Thyroid gland (tissue), 4 donors: ENCODE measurements around the gene ADRA2C. TPM values are rescaled to one million over a fixed set of nuclear protein-coding genes. Genes with fewer than 3 reads are reported as not detected.

Source experiments
- DNase-seq, 2 donors: peaks; one replicate each; pipeline ENCODE4 v3.0.0-alpha.2; 2019
- H3K27ac ChIP-seq, 3 donors: fragments of 200-600 bp; sonication (generic); 1 replicate in 2 of 3; 2 replicates in 1 of 3; pipeline ENCODE4 v1.5.1; 2016 to 2019; ENCODE audit warnings: mild to moderate bottlenecking in 1 of 3, moderate library complexity in 1 of 3
- H3K27me3 ChIP-seq: fragments of 200-600 bp; sonication (generic); one replicate; pipeline ENCODE4 v1.5.1; 2019
- H3K36me3 ChIP-seq, 2 donors: fragments of 200-600 bp; sonication (generic); one replicate each; pipeline ENCODE4 v1.5.1; 2016 to 2019
- H3K4me1 ChIP-seq, 2 donors: fragments of 200-600 bp; sonication (generic); one replicate each; pipeline ENCODE4 v1.5.1; 2017 to 2019
- H3K4me3 ChIP-seq, 3 donors: fragments of 200-600 bp; sonication (generic); replicated peaks in 1 of 3; 1 replicate in 2 of 3; 2 replicates in 1 of 3; pipeline ENCODE4 v1.5.1; 2016; ENCODE audit warnings: mild to moderate bottlenecking in 1 of 3
- H3K9me3 ChIP-seq: fragments of 200-600 bp; sonication (generic); one replicate; pipeline ENCODE4 v1.5.1; 2017
- POLR2A ChIP-seq, 2 donors: fragments of 450-650 bp; IDR thresholded peaks; one replicate each; pipeline ENCODE4 v1.6.1; 2017; ENCODE audit warnings: antibody characterized with exemption in 2 of 2, mild to moderate bottlenecking in 2 of 2, moderate library complexity in 1 of 2
- WGBS, 2 donors: methylation state at CpG; one replicate each; pipeline ENCODE4 v1.1.5; 2017; 5-methylcytosine and 5-hydroxymethylcytosine counted together
- intact Hi-C: fragments of 100-400 bp; cut with DNase I; formaldehyde crosslinking; loops from one replicate; pipeline ENCODE4 v1.15.1; 2023
- total RNA-seq, 4 donors: library from RNA; depleted of rRNA; stranded (reverse); fragments of >200 nt; gene quantifications; one replicate each; pipeline ENCODE4 v1.2.3, GENCODE V29; 2016
- TF ChIP-seq, protein P1 (sequence below), 6 experiments: fragments of 200-600 bp in 3 of 6; fragments of 450-650 bp in 3 of 6; sonication (generic) in 3 of 6; IDR thresholded peaks; one replicate each; pipeline ENCODE4 v1.5.1; 2016 to 2019; ENCODE audit warnings: antibody characterized with exemption in 6 of 6, mild to moderate bottlenecking in 2 of 6, inconsistent platforms in 1 of 6, moderate library complexity in 1 of 6

ADRA2C gene
- total RNA-seq, 4 donors from 2014 or later = 0.45 to 3.5 (median 1.1) TPM

DNA sequence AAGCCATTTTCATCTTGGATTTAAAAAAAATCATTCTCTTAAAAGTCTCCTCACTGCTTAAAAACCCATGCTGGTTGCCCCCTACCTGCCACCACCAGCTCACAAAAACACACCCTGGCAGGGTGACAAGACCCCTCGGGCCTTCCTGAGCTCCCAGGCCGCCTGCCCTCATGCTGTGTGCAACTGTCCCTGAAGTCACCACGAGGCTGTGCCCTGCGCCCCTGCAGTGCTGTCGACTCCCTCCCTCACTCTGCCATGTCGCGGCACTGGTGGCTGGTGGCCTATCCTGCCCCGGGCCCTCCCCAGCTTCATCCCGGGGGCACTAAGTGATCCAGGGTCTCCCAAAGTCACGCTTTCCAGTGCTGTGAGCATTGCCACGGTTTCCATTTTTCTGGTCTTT lies 46.3 kb upstream of the ADRA2C start:
- H3K4me1 ChIP-seq = peaks cover 0 to 7% of the 10 kb centered on the region in 2 donors
- H3K9me3 ChIP-seq = no peaks in the 10 kb centered on the region
- H3K36me3 ChIP-seq = no peaks in the 10 kb centered on the region
- no peak overlapping the region for H3K27ac ChIP-seq
- WGBS, 2 donors = 80 to 82% methylated on average over 11 of the region's 11 CpGs
- H3K4me3 ChIP-seq = no peak overlapping the region
- TF ChIP-seq, protein P1, sequence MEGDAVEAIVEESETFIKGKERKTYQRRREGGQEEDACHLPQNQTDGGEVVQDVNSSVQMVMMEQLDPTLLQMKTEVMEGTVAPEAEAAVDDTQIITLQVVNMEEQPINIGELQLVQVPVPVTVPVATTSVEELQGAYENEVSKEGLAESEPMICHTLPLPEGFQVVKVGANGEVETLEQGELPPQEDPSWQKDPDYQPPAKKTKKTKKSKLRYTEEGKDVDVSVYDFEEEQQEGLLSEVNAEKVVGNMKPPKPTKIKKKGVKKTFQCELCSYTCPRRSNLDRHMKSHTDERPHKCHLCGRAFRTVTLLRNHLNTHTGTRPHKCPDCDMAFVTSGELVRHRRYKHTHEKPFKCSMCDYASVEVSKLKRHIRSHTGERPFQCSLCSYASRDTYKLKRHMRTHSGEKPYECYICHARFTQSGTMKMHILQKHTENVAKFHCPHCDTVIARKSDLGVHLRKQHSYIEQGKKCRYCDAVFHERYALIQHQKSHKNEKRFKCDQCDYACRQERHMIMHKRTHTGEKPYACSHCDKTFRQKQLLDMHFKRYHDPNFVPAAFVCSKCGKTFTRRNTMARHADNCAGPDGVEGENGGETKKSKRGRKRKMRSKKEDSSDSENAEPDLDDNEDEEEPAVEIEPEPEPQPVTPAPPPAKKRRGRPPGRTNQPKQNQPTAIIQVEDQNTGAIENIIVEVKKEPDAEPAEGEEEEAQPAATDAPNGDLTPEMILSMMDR (IDR thresholded peaks at IDR 0.05) = no peak
- no peak for TF ChIP-seq POLR2A (IDR thresholded peaks at IDR 0.05)
- no peak for DNase-seq
- intact Hi-C loops = no loop called here
- no peaks in the 10 kb centered on the region for H3K27me3 ChIP-seq

DNA sequence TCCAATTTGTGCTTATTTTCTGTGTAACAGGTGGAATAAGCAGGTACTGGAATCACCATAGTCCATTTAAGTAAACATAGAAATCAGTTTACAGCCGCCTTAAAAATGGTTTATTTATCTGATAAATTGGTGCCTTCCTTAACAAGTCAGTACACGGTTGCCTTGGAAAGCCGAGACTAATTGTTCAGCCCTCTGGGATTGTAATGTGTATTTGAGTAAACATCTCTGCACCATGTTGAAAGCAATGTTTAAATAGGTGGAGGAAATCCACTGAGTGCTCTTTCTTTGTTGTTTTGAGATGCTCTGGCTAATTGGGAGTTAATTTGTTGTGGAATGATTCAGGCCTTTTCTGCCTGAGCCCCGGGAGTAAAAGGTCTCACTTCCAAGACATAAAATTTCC lies 45.7 kb upstream of the ADRA2C start:
- peaks cover 0 to 1% of the 10 kb centered on the region in 2 donors for H3K4me1 ChIP-seq
- no peak for DNase-seq
- no peaks in the 10 kb centered on the region for H3K9me3 ChIP-seq
- TF ChIP-seq, protein P1 (IDR thresholded peaks at IDR 0.05) = no peak
- TF ChIP-seq POLR2A (IDR thresholded peaks at IDR 0.05) = no peak
- H3K27ac ChIP-seq = no peak overlapping the region
- WGBS, 2 donors = 51 to 57% methylated on average over 4 of the region's 4 CpGs
- no peaks in the 10 kb centered on the region for H3K27me3 ChIP-seq
- no peaks in the 10 kb centered on the region for H3K36me3 ChIP-seq
- intact Hi-C loops = no loop called here
- no peak overlapping the region for H3K4me3 ChIP-seq

DNA sequence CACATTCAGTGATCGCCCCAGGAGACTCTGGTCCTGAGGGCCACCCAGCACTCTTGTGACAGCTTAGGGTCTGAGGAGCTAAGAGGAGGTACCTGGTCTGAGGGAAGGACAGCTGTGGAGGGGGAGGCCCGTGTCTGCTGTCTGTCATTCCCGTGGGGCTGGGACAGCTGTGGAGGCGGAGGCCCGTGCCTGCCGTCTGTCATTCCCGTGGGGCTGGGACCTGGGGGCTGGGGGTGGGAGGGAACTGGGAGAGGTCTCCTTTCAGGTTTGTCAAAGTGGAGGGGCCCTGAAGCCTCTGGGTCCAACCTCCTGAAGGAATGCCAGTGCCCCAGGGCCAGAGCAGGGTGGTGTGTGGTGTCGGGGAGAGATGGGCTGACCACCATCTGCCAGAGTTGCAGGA lies 45.0 kb upstream of the ADRA2C start:
- TF ChIP-seq POLR2A (IDR thresholded peaks at IDR 0.05) = no peak
- no peaks in the 10 kb centered on the region for H3K9me3 ChIP-seq
- H3K27me3 ChIP-seq = no peaks in the 10 kb centered on the region
- no peak overlapping the region for H3K4me3 ChIP-seq
- intact Hi-C loops = no loop called here
- WGBS, 2 donors = 76% methylated on average over 6 to 7 of the region's 8 CpGs
- no peaks in the 10 kb centered on the region for H3K36me3 ChIP-seq
- no peaks in the 10 kb centered on the region for H3K4me1 ChIP-seq
- no peak overlapping the region for H3K27ac ChIP-seq
- DNase-seq = no peak

DNA sequence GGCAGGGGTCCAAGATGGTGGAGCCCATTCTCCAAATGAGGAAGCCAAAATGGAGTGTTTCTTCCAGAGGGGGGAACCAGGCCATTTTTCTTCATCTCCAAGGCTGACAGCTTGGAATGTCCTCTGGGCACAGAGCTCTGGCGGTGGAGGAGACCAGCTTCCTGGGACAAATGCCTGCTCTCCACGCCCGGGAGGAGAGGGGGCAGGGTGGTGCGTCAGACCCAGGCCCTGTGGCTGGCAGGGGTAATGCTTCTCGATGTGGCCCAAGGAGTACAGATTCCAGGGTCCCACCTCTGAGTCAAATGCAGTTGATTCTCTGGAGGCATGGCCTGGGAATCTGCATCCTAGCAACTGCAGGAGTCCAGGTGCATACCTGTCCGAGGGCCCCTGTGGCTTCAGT lies 44.6 kb upstream of the ADRA2C start:
- no peak for DNase-seq
- Histone ChIP-seq H3K27me3 (no peaks in the 10 kb centered on the region), H3K27ac (no peak overlapping the region)

DNA sequence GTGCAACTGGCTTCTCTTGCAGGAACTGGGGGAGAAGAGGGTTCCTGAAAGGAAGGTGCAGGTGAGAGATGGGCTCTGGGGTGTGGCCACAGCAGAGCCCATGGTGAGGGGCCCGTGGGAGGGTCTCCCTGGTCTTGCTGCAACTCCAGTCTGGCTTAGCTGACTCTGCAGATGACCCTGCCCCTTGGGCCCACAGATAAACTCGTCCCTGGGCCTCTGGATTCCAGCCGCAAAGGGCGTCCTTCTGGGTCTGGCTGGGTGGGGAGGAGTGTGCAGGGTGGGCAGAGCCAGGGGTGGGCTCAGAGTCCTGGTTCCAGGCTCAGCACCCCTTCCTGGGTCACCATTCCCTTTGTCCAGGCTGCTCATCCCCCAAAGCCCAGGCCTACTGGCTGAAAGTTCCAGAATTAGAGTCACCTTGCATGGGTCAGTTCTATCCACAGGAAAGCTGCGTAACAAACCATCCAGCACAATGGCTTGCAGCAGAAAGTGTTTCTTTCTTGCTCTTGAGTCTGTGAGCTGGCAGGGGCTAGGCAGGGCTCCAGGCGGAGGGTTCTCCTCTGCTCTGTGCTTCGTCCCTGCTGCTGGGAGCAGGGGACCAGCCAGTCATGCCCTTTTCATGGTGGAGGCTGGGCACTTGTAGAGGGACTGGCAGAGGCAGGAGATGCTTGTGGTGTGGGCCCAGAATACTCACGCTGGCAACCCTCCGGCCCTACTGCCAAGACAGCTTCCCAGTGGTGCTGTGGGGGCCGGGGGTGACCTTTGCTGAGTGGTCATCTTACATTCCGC lies 43.5 kb upstream of the ADRA2C start:
- no peak overlapping the region for H3K27ac ChIP-seq
- no peak for DNase-seq
- no peaks in the 10 kb centered on the region for H3K9me3 ChIP-seq
- no peaks in the 10 kb centered on the region for H3K36me3 ChIP-seq
- H3K4me1 ChIP-seq = no peaks in the 10 kb centered on the region
- WGBS, 2 donors = 87 to 90% methylated on average over 8 to 10 of the region's 11 CpGs
- H3K27me3 ChIP-seq = no peaks in the 10 kb centered on the region
- intact Hi-C loops = no loop called here
- H3K4me3 ChIP-seq = no peak overlapping the region
- TF ChIP-seq, protein P1 (IDR thresholded peaks at IDR 0.05) = no peak
- TF ChIP-seq POLR2A (IDR thresholded peaks at IDR 0.05) = no peak

More for the DNA sequence above, 44.6 kb upstream of the ADRA2C start:
- WGBS, 2 donors = 47 to 62% methylated on average over 3 to 5 of the region's 6 CpGs
- Histone ChIP-seq H3K36me3 (no peaks in the 10 kb centered on the region), H3K4me3 (no peak overlapping the region), H3K9me3 (no peaks in the 10 kb centered on the region), H3K4me1 (no peaks in the 10 kb centered on the region)
- TF ChIP-seq, protein P1 (IDR thresholded peaks at IDR 0.05) = no peak
- no peak for TF ChIP-seq POLR2A (IDR thresholded peaks at IDR 0.05)
- intact Hi-C loops = no loop called here
